MM.1S (cell line): ENCODE results near the gene PSMC5.

Source experiments
- DNase-seq: peaks from one replicate; pipeline ENCODE4 v3.0.0-alpha.2; 2015
- H2AFZ ChIP-seq: fragments of 300-600 bp; sonication (generic); 2 replicates; pipeline ENCODE4 v1.6.0; 2016; ENCODE audit warnings: antibody characterized with exemption, low read length
- H3F3A ChIP-seq: fragments of 300-600 bp; sonication (generic); 2 replicates; pipeline ENCODE4 v1.6.1; 2016; ENCODE audit warnings: mild to moderate bottlenecking, antibody characterized with exemption, low read length, moderate library complexity, mixed read lengths; ENCODE audit not compliant: insufficient read depth
- H3K27ac ChIP-seq: fragments of 300-600 bp; sonication (generic); 2 replicates; pipeline ENCODE4 v1.5.1; 2016; ENCODE audit warnings: mild to moderate bottlenecking, low read length
- H3K27me3 ChIP-seq: fragments of 300-600 bp; sonication (generic); replicated peaks from 2 replicates; pipeline ENCODE4 v1.6.0; 2016; ENCODE audit warnings: low read length; ENCODE audit not compliant: insufficient read depth
- H3K36me3 ChIP-seq: fragments of 300-600 bp; sonication (generic); replicated peaks from 2 replicates; pipeline ENCODE4 v1.6.1; 2016; ENCODE audit warnings: mild to moderate bottlenecking, low read length, mixed read lengths; ENCODE audit not compliant: insufficient read depth
- H3K4me1 ChIP-seq: fragments of 300-600 bp; sonication (generic); 2 replicates; pipeline ENCODE4 v1.6.1; 2016; ENCODE audit warnings: low read length, mixed read lengths
- H3K4me2 ChIP-seq: fragments of 300-600 bp; sonication (generic); 2 replicates; pipeline ENCODE4 v1.6.0; 2016; ENCODE audit warnings: low read depth, low read length
- H3K4me3 ChIP-seq: fragments of 300-600 bp; sonication (generic); 2 replicates; pipeline ENCODE4 v1.5.1; 2016; ENCODE audit warnings: low read length, mixed read lengths
- H3K79me2 ChIP-seq: fragments of 300-600 bp; sonication (generic); 2 replicates; pipeline ENCODE4 v1.6.1; 2016; ENCODE audit warnings: mixed run types, low read length, mixed read lengths
- H3K9ac ChIP-seq: fragments of 300-600 bp; sonication (generic); 2 replicates; pipeline ENCODE4 v1.6.1; 2016; ENCODE audit warnings: low read length, mixed read lengths
- H3K9me2 ChIP-seq: fragments of 300-600 bp; sonication (generic); replicated peaks from 2 replicates; pipeline ENCODE4 v1.6.1; 2016; ENCODE audit warnings: mild to moderate bottlenecking, low read length, mixed read lengths; ENCODE audit not compliant: insufficient read depth
- H3K9me3 ChIP-seq: fragments of 300-600 bp; sonication (generic); replicated peaks from 2 replicates; pipeline ENCODE4 v1.6.1; 2016; ENCODE audit warnings: mild to moderate bottlenecking, low read length, mixed read lengths; ENCODE audit not compliant: insufficient read depth
- H4K20me1 ChIP-seq: fragments of 300-600 bp; sonication (generic); 2 replicates; pipeline ENCODE4 v1.6.1; 2016; ENCODE audit warnings: mild to moderate bottlenecking, low read length, moderate library complexity, mixed read lengths; ENCODE audit not compliant: insufficient read depth
- CTCF ChIP-seq: fragments of 300-600 bp; sonication (generic); IDR thresholded peaks from 2 replicates; pipeline ENCODE4 v1.5.1; 2016; ENCODE audit warnings: antibody characterized with exemption, low read length, mixed read lengths
- EZH2 ChIP-seq: fragments of 300-600 bp; sonication (generic); optimal IDR thresholded peaks from 2 replicates; pipeline ENCODE3; 2017; ENCODE audit warnings: low read depth, mild to moderate bottlenecking, antibody characterized with exemption, low read length, mixed read lengths
- EZH2phosphoT487 ChIP-seq: fragments of 300-600 bp; sonication (generic); IDR thresholded peaks from 2 replicates; pipeline ENCODE4 v1.6.1; 2018; ENCODE audit warnings: antibody characterized with exemption, low read length

PSMC5 gene

GRCh38 chr17:63837480-63837879 lies 10.2 kb downstream of the PSMC5 start:
- peaks cover 66% of the 10 kb centered on the region for H3K79me2 ChIP-seq
- H3K9me3 ChIP-seq: no peaks in the 10 kb centered on the region
- TF ChIP-seq EZH2 (no peak), CTCF (no peak), EZH2phosphoT487 (no peak)
- peaks cover 11% of the 10 kb centered on the region; the same call in 1 of the 2 replicates for H3F3A ChIP-seq
- DNase-seq: no peak
- H3K4me3 ChIP-seq: no peak overlapping the region
- no peaks in the 10 kb centered on the region for H3K27me3 ChIP-seq
- H3K9ac ChIP-seq: no peak overlapping the region
- H2AFZ ChIP-seq: no peak overlapping the region
- no peaks in the 10 kb centered on the region; the same call in 1 of the 2 replicates for H4K20me1 ChIP-seq
- H3K4me2 ChIP-seq: no peak overlapping the region
- H3K4me1 ChIP-seq: peaks cover 18% of the 10 kb centered on the region
- no peak overlapping the region for H3K27ac ChIP-seq
- no peaks in the 10 kb centered on the region for H3K36me3 ChIP-seq
- no peaks in the 10 kb centered on the region for H3K9me2 ChIP-seq

GRCh38 chr17:63837962-63838600 lies 10.8 kb downstream of the PSMC5 start:
- Histone ChIP-seq H3K27me3 (no peaks in the 10 kb centered on the region), H3F3A (peaks cover 12% of the 10 kb centered on the region), H2AFZ (no peak overlapping the region), H3K4me1 (peaks cover 18% of the 10 kb centered on the region), H3K36me3 (no peaks in the 10 kb centered on the region), H3K79me2 (peaks cover 66% of the 10 kb centered on the region), H3K27ac (no peak overlapping the region), H3K4me3 (no peak overlapping the region), H3K9ac (no peak overlapping the region), H3K9me2 (no peaks in the 10 kb centered on the region), H4K20me1 (no peaks in the 10 kb centered on the region; the same call in 1 of the 2 replicates), H3K4me2 (no peak overlapping the region), H3K9me3 (no peaks in the 10 kb centered on the region)
- TF ChIP-seq EZH2phosphoT487: no peak
- no peak for TF ChIP-seq EZH2
- TF ChIP-seq CTCF: no peak
- no peak for DNase-seq

- Histone ChIP-seq H3K4me3 (no peak overlapping the region), H3K27ac (no peak overlapping the region), H3K27me3 (no peaks in the 10 kb centered on the region), H4K20me1 (no peaks in the 10 kb centered on the region; the same call in 1 of the 2 replicates), H2AFZ (no peak overlapping the region), H3K9me2 (no peaks in the 10 kb centered on the region), H3K9ac (no peak overlapping the region), H3K4me2 (no peak overlapping the region; the same call in 1 of the 2 replicates), H3K36me3 (no peaks in the 10 kb centered on the region), H3K4me1 (peaks cover 18% of the 10 kb centered on the region), H3K9me3 (no peaks in the 10 kb centered on the region), H3F3A (peaks cover 18% of the 10 kb centered on the region), H3K79me2 (peaks cover 66% of the 10 kb centered on the region)
- no peak for DNase-seq
- TF ChIP-seq EZH2phosphoT487 (no peak), CTCF (no peak), EZH2 (no peak)
Observed at GRCh38 chr17:63838631-63839171, 11.5 kb downstream of the PSMC5 start.
